Activated CD4-positive, alpha-beta memory T cell treated with anti-CD3 and anti-CD28 coated beads, Interleukin-2, amount 10 ng/mL, durations not matched to agents 7 days and 5 days (primary cell): Measurements from ENCODE around the gene CEBPA. TPM values are rescaled to one million over a fixed set of nuclear protein-coding genes. Genes with fewer than 3 reads are reported as not detected.

Source experiments
- CTCF ChIA-PET: fragments of 350-600 bp; sonication (Branson Sonifier 250); formaldehyde crosslinking; loops from one replicate; lab custom pipeline; 2021; ENCODE audit warnings: antibody characterized with exemption, inconsistent platforms; lab: Charles Lee
- POLR2A ChIA-PET: fragments of 350-600 bp; sonication (Branson Sonifier 250); formaldehyde crosslinking; loops from one replicate; lab custom pipeline; 2021; ENCODE audit warnings: antibody characterized with exemption; lab: Charles Lee
- DNase-seq: peaks from one replicate; pipeline ENCODE4 v3.0.0-alpha.2; 2020
- H3K27ac Mint-ChIP-seq: one replicate; pipeline ENCODE4 v1.8.0; 2021; ENCODE audit warnings: mild to moderate bottlenecking, mixed read lengths
- H3K27me3 Mint-ChIP-seq: one replicate; pipeline ENCODE4 v1.8.0; 2021; ENCODE audit warnings: mixed read lengths
- H3K36me3 Mint-ChIP-seq: one replicate; pipeline ENCODE4 v1.8.0; 2021; ENCODE audit warnings: low read depth, mixed read lengths
- H3K4me1 Mint-ChIP-seq: one replicate; pipeline ENCODE4 v1.8.0; 2021; ENCODE audit warnings: mixed read lengths
- H3K4me3 Mint-ChIP-seq: one replicate; pipeline ENCODE4 v1.8.0; 2021; ENCODE audit warnings: mild to moderate bottlenecking, mixed read lengths
- H3K9me3 Mint-ChIP-seq: one replicate; pipeline ENCODE4 v1.8.0; 2021; ENCODE audit warnings: mixed read lengths
- total RNA-seq, 2 experiments: library from RNA; stranded (reverse); gene quantifications; one replicate each; pipeline ENCODE4 v1.2.3, GENCODE V29; 2021

The CEBPA gene
- total RNA-seq, 2 experiments from 2014 or later, result 0.18 to 0.20 TPM

DNA sequence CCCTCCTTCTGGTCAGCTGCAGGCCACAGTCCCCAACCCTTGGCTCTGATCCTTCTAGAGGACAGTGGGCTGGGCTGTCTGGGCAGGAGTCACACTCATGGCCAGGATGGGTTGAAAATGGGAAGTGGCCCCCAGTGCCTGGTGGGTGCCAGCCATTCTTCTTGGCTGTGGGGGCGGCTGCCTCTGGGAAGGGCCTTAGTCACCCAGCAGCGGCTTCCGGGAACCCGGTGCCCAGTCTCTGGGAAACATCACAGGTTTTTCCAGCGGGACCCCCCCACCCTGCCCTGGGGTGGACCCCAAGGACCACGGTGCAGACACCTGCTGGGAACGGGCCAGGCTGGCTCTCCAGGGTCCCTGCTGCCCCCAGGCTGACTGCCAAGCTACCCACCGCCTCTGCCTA is 49.4 kb downstream of the CEBPA start:
- CTCF ChIA-PET, result no interaction called here

DNA sequence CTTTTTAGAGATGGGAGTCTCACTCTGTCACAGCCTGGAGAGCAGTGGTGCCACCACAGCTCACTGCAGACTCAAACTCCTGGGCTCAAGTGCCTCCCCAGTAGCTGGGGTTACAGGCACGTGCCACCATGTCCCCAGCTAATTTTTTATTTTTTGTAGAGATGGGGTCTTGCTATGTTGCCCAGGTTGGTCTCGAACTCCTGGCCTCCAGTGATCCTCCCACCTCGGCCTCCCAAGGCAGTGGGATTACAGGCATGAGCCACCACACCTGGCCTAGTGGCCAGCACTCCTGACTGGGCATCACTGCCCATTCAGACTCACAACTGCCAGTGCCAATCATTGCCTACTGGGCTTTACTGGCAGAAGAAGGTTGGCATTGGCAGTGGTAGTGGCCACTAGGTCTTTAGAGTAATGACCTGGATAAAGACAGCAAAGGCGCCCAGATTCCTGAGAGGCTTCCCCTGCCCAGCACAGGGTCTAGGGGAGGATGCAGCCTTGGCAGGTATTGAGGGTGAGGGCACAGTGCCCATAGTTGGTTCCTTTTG is 49.8 kb downstream of the CEBPA start:
- Mint-ChIP-seq H3K4me1 (no peaks in the 10 kb centered on the region), H3K27me3 (peaks cover 1% of the 10 kb centered on the region), H3K36me3 (no peaks in the 10 kb centered on the region), H3K27ac (no peak overlapping the region), H3K9me3 (no peaks in the 10 kb centered on the region), H3K4me3 (no peak overlapping the region)
- DNase-seq, result no peak
- ChIA-PET CTCF (no interaction called here), POLR2A (no interaction called here)

More for the DNA sequence above, 49.4 kb downstream of the CEBPA start:
- Mint-ChIP-seq H3K27ac (no peak overlapping the region), H3K36me3 (no peaks in the 10 kb centered on the region), H3K27me3 (peaks cover 3% of the 10 kb centered on the region), H3K9me3 (peaks cover 2% of the 10 kb centered on the region), H3K4me1 (no peaks in the 10 kb centered on the region), H3K4me3 (no peak overlapping the region)
- no peak for DNase-seq
- POLR2A ChIA-PET, result no interaction called here

DNA sequence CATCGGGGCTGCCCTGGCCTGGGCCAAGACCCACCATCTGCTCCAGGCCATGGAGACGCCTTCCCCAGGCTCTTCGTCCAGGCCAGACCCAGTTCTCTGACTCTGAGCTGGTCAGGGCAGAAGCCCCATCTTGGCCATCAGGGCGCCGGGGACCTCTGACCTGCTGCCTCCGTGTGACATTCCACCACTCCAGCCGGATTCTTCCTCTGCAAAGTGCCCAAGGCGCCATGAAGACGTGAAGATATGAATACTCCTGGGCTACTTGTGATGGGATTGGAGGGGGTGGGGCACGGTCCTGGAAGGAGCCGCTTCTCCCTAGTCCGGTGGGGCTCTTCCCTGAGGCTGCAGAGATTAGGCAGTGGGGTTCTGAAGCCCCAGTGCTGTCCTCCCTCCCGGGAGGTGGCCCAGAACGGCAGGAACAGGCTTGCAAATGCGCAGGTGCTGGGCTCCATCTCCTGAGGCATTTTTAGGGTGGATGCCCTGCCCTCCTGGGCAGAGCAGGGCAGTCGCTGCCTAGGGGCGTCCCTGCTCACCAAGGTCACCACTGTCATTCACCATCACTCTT is 50.7 kb downstream of the CEBPA start:
- Mint-ChIP-seq H3K4me1 (no peaks in the 10 kb centered on the region), H3K27ac (no peak overlapping the region), H3K9me3 (no peaks in the 10 kb centered on the region), H3K4me3 (no peak overlapping the region), H3K27me3 (no peaks in the 10 kb centered on the region), H3K36me3 (no peaks in the 10 kb centered on the region)
- no peak for DNase-seq
- CTCF ChIA-PET, result no interaction called here
- POLR2A ChIA-PET, result no interaction called here

DNA sequence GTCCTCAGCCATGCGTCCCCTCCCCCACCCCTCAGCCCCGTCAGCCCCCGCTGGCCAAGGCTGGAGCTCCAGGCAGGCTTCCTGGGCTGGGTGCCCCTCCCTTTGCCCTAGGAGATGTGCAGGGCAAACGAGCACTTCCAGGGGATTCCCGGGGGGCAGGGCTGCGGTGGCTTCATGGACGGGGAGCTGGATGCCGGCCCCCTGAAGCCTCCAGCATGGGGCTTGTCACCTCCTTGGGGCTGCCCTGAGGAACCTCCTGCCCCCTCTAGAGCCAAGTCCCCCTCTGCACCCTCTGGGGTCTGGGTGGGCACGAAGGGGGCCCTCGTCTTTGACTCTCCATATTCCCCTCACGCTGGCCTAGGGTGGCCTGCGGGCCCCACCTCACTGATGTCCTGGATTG is 51.3 kb downstream of the CEBPA start:
- Mint-ChIP-seq H3K27me3 (no peaks in the 10 kb centered on the region), H3K4me1 (no peaks in the 10 kb centered on the region), H3K4me3 (no peak overlapping the region), H3K36me3 (no peaks in the 10 kb centered on the region), H3K27ac (no peak overlapping the region), H3K9me3 (peaks cover 3% of the 10 kb centered on the region)
- ChIA-PET CTCF (no interaction called here), POLR2A (no interaction called here)
- DNase-seq, result no peak

DNA sequence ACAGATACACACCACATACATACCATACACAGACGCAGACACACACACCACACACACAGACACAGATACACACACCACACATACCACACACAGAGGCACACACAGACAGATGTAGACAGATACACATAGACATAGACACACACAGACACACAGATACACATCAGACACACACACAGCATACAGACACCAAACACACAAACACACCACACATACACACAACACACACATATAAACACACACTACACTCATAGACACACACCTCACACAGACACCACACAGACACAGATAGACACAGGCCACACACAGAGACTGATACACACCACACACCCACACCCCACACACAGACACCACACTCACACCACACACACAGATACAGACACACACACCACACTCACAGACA is 51.8 kb downstream of the CEBPA start:
- CTCF ChIA-PET, result no interaction called here
- H3K27ac Mint-ChIP-seq, result no peak overlapping the region
- H3K36me3 Mint-ChIP-seq, result no peaks in the 10 kb centered on the region
- peaks cover 3% of the 10 kb centered on the region for H3K9me3 Mint-ChIP-seq
- DNase-seq, result no peak
- no peaks in the 10 kb centered on the region for H3K4me1 Mint-ChIP-seq
- no peak overlapping the region for H3K4me3 Mint-ChIP-seq
- H3K27me3 Mint-ChIP-seq, result no peaks in the 10 kb centered on the region
- POLR2A ChIA-PET, result no interaction called here

Other genes starting within 250 kb of the CEBPA start
- gene RHPN2, start 237.6 kb downstream of the CEBPA start, total RNA-seq, result 1 to 10 TPM in 1 of 2 experiments, under 1 TPM in 1; 0.70 to 1.2 TPM
- gene GPATCH1, start 221.4 kb downstream of the CEBPA start, total RNA-seq, result 10 to 100 TPM; 10.8 to 11.0 TPM
- gene WDR88, start 170.4 kb downstream of the CEBPA start, total RNA-seq, result not detected
- gene LRP3, start 108.2 kb downstream of the CEBPA start, total RNA-seq, result not detected
- not detected for gene SLC7A10, start 76.7 kb downstream of the CEBPA start, total RNA-seq
- gene CEBPG, start 71.2 kb upstream of the CEBPA start, total RNA-seq, result 10 to 100 TPM; 30.0 to 31.4 TPM
- gene PEPD, start 219.3 kb upstream of the CEBPA start, total RNA-seq, result 10 to 100 TPM; 33.3 to 36.6 TPM